ENCODE results near the gene OR5M10. TPM values are rescaled to one million over a fixed set of nuclear protein-coding genes. Genes with fewer than 3 reads are reported as not detected.

Gene OR5M10
- not detected in 2 replicates for total RNA-seq (2014; rRNA removed)
- not detected for Bru-seq, nascent RNA
- not detected for BruChase-seq, experiment 1, labeled RNA remaining after a 6-hour chase
- not detected for BruChase-seq, experiment 2, labeled RNA remaining after a 2-hour chase
- long read RNA-seq = 0 reads

DNA sequence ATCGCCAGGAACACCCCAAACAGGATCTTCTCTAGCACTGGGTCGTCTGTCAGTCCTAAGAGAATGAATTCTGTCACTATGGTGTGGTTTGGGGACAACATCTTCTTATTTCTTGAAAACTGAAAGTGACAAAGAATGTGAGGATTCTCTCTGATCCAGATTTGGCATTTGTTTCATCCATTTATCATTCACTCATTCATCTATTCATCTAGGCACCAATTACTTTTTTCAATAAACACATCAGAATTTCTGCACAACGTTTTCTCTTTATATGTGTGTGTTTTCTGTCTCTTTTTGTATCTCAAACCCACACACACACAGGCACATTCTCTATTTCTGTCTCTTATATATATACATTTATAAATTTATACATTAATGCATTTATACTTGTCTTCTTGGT is at the start of gene OR5M10:
OR5M10 (minus strand) TSS at position 101 of the 400 bp plus-strand sequence; CDS start at position 101, 0 bp downstream.
- TF ChIP-seq EZH2phosphoT487 (IDR thresholded peaks at IDR 0.05; ENCODE audit: borderline replicate concordance, low read length) (no peak), EZH2 (IDR thresholded peaks at IDR 0.05; ENCODE audit: low read length, unreplicated experiment) (no peak)
- TF ChIP-seq, protein P1, sequence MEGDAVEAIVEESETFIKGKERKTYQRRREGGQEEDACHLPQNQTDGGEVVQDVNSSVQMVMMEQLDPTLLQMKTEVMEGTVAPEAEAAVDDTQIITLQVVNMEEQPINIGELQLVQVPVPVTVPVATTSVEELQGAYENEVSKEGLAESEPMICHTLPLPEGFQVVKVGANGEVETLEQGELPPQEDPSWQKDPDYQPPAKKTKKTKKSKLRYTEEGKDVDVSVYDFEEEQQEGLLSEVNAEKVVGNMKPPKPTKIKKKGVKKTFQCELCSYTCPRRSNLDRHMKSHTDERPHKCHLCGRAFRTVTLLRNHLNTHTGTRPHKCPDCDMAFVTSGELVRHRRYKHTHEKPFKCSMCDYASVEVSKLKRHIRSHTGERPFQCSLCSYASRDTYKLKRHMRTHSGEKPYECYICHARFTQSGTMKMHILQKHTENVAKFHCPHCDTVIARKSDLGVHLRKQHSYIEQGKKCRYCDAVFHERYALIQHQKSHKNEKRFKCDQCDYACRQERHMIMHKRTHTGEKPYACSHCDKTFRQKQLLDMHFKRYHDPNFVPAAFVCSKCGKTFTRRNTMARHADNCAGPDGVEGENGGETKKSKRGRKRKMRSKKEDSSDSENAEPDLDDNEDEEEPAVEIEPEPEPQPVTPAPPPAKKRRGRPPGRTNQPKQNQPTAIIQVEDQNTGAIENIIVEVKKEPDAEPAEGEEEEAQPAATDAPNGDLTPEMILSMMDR (conservative IDR thresholded peaks at IDR 0.05; ENCODE audit: low read depth, low read length) = no peak
- ATAC-seq (no peak), DNase-seq (no peak)
- Histone ChIP-seq H3F3A (ENCODE audit: low read length, unreplicated experiment) (no peaks in the 10 kb centered on the region), H3K27me3 (ENCODE audit: low read length) (no peaks in the 10 kb centered on the region), H4K20me1 (ENCODE audit: low read length) (no peaks in the 10 kb centered on the region), H3K9ac (ENCODE audit: low read length) (no peak within 1 kb of the TSS), H3K27ac (ENCODE audit: low read length) (no peak within 1 kb of the TSS), H3K4me1 (ENCODE audit: insufficient read depth, low read length) (no peaks in the 10 kb centered on the region), H3K9me3 (ENCODE audit: low read length) (peaks cover 8% of the 10 kb centered on the region; the same call in 1 of the 2 replicates), H3K79me2 (ENCODE audit: low read length) (no peaks in the 10 kb centered on the region), H3K9me2 (replicated peaks; ENCODE audit: low read length) (no peaks in the 10 kb centered on the region), H3K36me3 (ENCODE audit: low read depth, low read length) (no peaks in the 10 kb centered on the region), H3K4me2 (ENCODE audit: low read length) (no peak within 1 kb of the TSS), H2AFZ (ENCODE audit: low read length) (no peak within 1 kb of the TSS), H3K4me3 (ENCODE audit: low read length) (no peak within 1 kb of the TSS)
- ChIA-PET CTCF (no interaction called here), POLR2A (ENCODE audit: unreplicated experiment) (no interaction called here)
- no TSS peak for BruUV-seq (replicated peaks)
- intact Hi-C loops (cut with micrococcal nuclease) = no loop called here

DNA sequence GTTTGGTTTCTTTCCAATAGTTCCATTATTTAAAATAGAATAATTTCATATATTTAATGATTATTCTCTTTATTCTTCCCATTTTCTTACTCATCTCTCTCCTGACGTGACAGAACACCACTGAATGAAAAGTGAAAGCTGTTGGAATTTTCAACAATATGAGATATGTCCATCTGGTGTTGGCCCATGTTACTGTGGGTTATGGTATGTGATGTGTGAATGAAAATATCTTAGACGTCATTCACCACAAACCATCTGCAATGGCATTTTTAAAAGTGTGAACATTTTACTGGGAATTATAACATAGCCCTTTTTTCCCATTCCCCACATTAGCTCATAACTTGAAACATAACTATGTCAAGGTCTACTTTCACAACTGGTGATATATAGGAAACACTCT is 48.4 kb upstream of the OR5M10 start:
- Histone ChIP-seq H3K4me2 (ENCODE audit: low read length) (no peak overlapping the region), H3K9ac (ENCODE audit: low read length) (no peak overlapping the region), H3K4me3 (ENCODE audit: low read length) (no peak overlapping the region), H3K27me3 (ENCODE audit: low read length) (no peaks in the 10 kb centered on the region), H2AFZ (ENCODE audit: low read length) (no peak overlapping the region), H3K36me3 (ENCODE audit: low read depth, low read length) (no peaks in the 10 kb centered on the region), H3K9me2 (replicated peaks; ENCODE audit: low read length) (no peaks in the 10 kb centered on the region), H3K9me3 (ENCODE audit: low read length) (peaks cover 5% of the 10 kb centered on the region; the same call in 1 of the 2 replicates), H3K79me2 (ENCODE audit: low read length) (no peaks in the 10 kb centered on the region), H3K27ac (ENCODE audit: low read length) (no peak overlapping the region), H3K4me1 (ENCODE audit: insufficient read depth, low read length) (peaks cover 5% of the 10 kb centered on the region; the same call in 1 of the 2 replicates), H4K20me1 (ENCODE audit: low read length) (no peaks in the 10 kb centered on the region), H3F3A (ENCODE audit: low read length, unreplicated experiment) (no peaks in the 10 kb centered on the region)
- ChIA-PET POLR2A (ENCODE audit: unreplicated experiment) (no interaction called here), CTCF (no interaction called here)
- no peak for ATAC-seq
- intact Hi-C loops (cut with micrococcal nuclease) = no loop called here
- no peak for DNase-seq
- no TSS peak for BruUV-seq (replicated peaks)
- no peak for TF ChIP-seq EZH2phosphoT487 (IDR thresholded peaks at IDR 0.05; ENCODE audit: borderline replicate concordance, low read length)
- TF ChIP-seq, protein P1 (conservative IDR thresholded peaks at IDR 0.05; ENCODE audit: low read depth, low read length) = no peak
- TF ChIP-seq EZH2 (IDR thresholded peaks at IDR 0.05; ENCODE audit: low read length, unreplicated experiment) = no peak

DNA sequence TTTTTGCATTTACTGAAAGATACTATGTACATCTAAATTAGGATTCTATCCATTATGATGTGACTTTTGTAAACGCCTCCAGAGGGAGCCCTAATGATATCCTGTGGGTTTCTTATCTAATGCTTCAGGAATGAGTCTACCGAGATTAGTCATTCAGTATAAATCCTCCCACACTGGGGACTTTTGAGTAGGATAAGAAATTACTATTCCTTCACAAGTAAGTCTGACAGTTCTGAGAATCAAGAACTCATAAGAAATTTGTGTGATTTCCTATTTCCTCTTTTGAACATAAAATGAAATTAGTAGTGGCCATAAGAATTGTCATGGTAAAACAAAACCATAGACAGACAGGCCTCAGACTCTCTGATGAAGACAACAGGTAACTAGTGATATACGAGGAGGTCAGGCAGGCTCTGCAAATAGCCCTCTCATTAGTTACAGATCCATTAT is 47.2 kb upstream of the OR5M10 start:
- Histone ChIP-seq H3K79me2 (ENCODE audit: low read length) (no peaks in the 10 kb centered on the region), H3K4me2 (ENCODE audit: low read length) (peak overlapping the region; percentile 16; the same call in 1 of the 2 replicates), H4K20me1 (ENCODE audit: low read length) (no peaks in the 10 kb centered on the region), H3K4me1 (ENCODE audit: insufficient read depth, low read length) (peaks cover 5% of the 10 kb centered on the region; the same call in 1 of the 2 replicates), H2AFZ (ENCODE audit: low read length) (no peak overlapping the region), H3K36me3 (ENCODE audit: low read depth, low read length) (no peaks in the 10 kb centered on the region), H3K9me3 (ENCODE audit: low read length) (peaks cover 5% of the 10 kb centered on the region; the same call in 1 of the 2 replicates), H3K9me2 (replicated peaks; ENCODE audit: low read length) (no peaks in the 10 kb centered on the region), H3K4me3 (ENCODE audit: low read length) (no peak overlapping the region), H3K27ac (ENCODE audit: low read length) (no peak overlapping the region), H3F3A (ENCODE audit: low read length, unreplicated experiment) (no peaks in the 10 kb centered on the region), H3K9ac (ENCODE audit: low read length) (no peak overlapping the region), H3K27me3 (ENCODE audit: low read length) (no peaks in the 10 kb centered on the region)
- TF ChIP-seq, protein P1 (conservative IDR thresholded peaks at IDR 0.05; ENCODE audit: low read depth, low read length) = peak; percentile 81
- no peak for TF ChIP-seq EZH2 (IDR thresholded peaks at IDR 0.05; ENCODE audit: low read length, unreplicated experiment)
- DNase-seq (peak; percentile 86), ATAC-seq (peak; percentile 76)
- ChIA-PET CTCF (no interaction called here), POLR2A (ENCODE audit: unreplicated experiment) (no interaction called here)
- intact Hi-C loops (cut with micrococcal nuclease) = loop anchor here (5.0 kb wide), 1 partner anchor 682 kb away; no protein-coding TSS in a partner anchor
- no TSS peak for BruUV-seq (replicated peaks)
